OCI-LY3 (cell line): ENCODE results near the gene TMEM126B.

Source experiments
- H2AFZ ChIP-seq: fragments of 200-600, 300-600 bp; shearing (Covaris generic); 2 replicates; pipeline ENCODE4 v1.6.0; 2014; ENCODE audit warnings: antibody characterized with exemption, low read depth, low read length
- H3K27ac ChIP-seq: fragments of 200-600, 300-600 bp; sonication (generic); 2 replicates; pipeline ENCODE4 v1.5.1; 2014; ENCODE audit warnings: mild to moderate bottlenecking, low read length, moderate library complexity, mixed read lengths
- H3K27me3 ChIP-seq: fragments of 200-600, 300-600 bp; sonication (generic); 2 replicates; pipeline ENCODE4 v1.6.1; 2014; ENCODE audit warnings: low read depth, low read length, mixed read lengths
- H3K36me3 ChIP-seq: fragments of 200-600, 300-600 bp; sonication (generic); replicated peaks from 2 replicates; pipeline ENCODE3; 2014; ENCODE audit warnings: low read depth, low read length, mixed read lengths
- H3K4me1 ChIP-seq: fragments of 300-600, 200-600 bp; sonication (generic); 2 replicates; pipeline ENCODE4 v1.6.1; 2014; ENCODE audit warnings: low read length, mixed read lengths
- H3K4me2 ChIP-seq: fragments of 200-600, 300-600 bp; sonication (generic); 2 replicates; pipeline ENCODE4 v1.6.1; 2014; ENCODE audit warnings: low read length, mixed read lengths
- H3K4me3 ChIP-seq: fragments of 300-600, 200-600 bp; sonication (generic); 2 replicates; pipeline ENCODE4 v1.5.1; 2014; ENCODE audit warnings: antibody characterized with exemption, mild to moderate bottlenecking, low read length, moderate library complexity
- H3K79me2 ChIP-seq: fragments of 300-600, 200-600 bp; shearing (Covaris generic); 2 replicates; pipeline ENCODE4 v1.6.1; 2014; ENCODE audit warnings: mild to moderate bottlenecking, low read length, mixed read lengths
- H3K9ac ChIP-seq: fragments of 300-600, 200-600 bp; shearing (Covaris generic); 2 replicates; pipeline ENCODE4 v1.6.0; 2014; ENCODE audit warnings: mild to moderate bottlenecking, low read length, moderate library complexity
- H3K9me3 ChIP-seq: fragments of 200-600, 300-600 bp; shearing (Covaris generic); 2 replicates; pipeline ENCODE4 v1.6.1; 2014; ENCODE audit warnings: low read length, mixed read lengths; ENCODE audit not compliant: insufficient read depth
- H4K20me1 ChIP-seq: fragments of 200-600, 300-600 bp; sonication (generic); 2 replicates; pipeline ENCODE4 v1.6.1; 2016; ENCODE audit warnings: low read length, mixed read lengths; ENCODE audit not compliant: insufficient read depth
- EZH2phosphoT487 ChIP-seq: fragments of 200-600 bp; shearing (Covaris generic); IDR thresholded peaks from 2 replicates; pipeline ENCODE4 v1.6.1; 2018; ENCODE audit warnings: antibody characterized with exemption, mixed run types, low read depth
- TF ChIP-seq, protein P1 (sequence below): fragments of 200-600, 300-600 bp; sonication (generic); IDR thresholded peaks from 2 replicates; pipeline ENCODE4 v1.5.1; 2014; ENCODE audit warnings: antibody characterized with exemption, low read length, low read depth

The TMEM126B gene

DNA sequence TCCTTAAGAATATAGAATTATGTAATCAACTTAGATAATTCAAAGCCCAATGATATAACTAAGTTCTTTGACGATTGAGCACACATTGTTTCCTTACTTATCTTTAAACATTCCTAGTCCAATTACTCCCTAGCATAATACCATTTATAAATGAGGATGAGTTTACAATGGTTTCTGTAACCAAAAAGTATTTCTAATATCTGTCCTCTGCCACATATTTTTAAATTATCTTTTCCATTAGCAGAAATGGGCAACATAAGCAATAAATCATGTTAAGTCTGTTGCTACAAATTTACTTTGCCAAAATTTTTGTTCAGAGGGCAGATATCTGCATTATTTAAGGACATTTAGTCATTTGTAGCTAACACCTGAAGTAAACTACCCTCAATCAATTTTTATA lies 29.8 kb downstream of the TMEM126B start:
- Histone ChIP-seq H3K4me1 (peaks cover 25% of the 10 kb centered on the region), H2AFZ (no peak overlapping the region), H3K4me3 (no peak overlapping the region), H3K27ac (no peak overlapping the region), H3K4me2 (no peak overlapping the region), H3K36me3 (peaks cover 79% of the 10 kb centered on the region), H3K27me3 (no peaks in the 10 kb centered on the region), H3K9ac (no peak overlapping the region), H4K20me1 (peaks cover 54% of the 10 kb centered on the region), H3K9me3 (no peaks in the 10 kb centered on the region), H3K79me2 (peaks cover 93% of the 10 kb centered on the region)
- TF ChIP-seq, protein P1, sequence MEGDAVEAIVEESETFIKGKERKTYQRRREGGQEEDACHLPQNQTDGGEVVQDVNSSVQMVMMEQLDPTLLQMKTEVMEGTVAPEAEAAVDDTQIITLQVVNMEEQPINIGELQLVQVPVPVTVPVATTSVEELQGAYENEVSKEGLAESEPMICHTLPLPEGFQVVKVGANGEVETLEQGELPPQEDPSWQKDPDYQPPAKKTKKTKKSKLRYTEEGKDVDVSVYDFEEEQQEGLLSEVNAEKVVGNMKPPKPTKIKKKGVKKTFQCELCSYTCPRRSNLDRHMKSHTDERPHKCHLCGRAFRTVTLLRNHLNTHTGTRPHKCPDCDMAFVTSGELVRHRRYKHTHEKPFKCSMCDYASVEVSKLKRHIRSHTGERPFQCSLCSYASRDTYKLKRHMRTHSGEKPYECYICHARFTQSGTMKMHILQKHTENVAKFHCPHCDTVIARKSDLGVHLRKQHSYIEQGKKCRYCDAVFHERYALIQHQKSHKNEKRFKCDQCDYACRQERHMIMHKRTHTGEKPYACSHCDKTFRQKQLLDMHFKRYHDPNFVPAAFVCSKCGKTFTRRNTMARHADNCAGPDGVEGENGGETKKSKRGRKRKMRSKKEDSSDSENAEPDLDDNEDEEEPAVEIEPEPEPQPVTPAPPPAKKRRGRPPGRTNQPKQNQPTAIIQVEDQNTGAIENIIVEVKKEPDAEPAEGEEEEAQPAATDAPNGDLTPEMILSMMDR: no peak

DNA sequence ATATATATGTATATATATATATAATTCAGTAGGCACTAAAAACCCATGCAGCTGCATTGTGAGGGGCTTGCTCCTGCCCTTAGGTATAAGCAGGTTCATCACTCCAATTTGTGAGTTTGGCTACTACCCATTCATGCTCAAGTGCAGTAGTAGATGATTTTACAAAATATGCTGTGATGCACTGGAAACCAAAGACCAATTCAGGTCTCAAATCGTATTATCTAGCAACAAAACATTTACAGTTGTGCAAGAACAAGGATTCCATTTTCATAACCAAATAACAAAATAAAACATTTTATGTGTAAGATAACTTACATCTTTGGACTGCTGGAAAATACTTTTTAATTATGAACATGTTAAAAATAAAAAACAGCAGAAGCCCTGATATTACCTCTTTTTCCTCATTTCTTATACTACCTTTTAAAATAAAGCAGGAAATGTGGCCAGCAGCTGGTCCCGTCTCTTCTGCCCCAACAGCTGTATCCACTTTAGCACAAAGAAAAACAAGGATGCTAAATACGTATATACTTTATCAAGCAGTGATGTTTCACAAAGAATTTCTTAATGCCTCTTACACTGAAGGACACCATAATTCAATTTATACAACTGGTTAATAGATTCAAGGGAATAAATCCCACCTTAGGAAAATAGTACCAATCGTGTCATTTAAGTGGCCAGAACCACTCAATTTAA lies 33.7 kb downstream of the TMEM126B start:
- peaks cover 53% of the 10 kb centered on the region for H4K20me1 ChIP-seq
- peak overlapping the region; percentile 90 for H3K4me3 ChIP-seq
- H2AFZ ChIP-seq: no peak overlapping the region
- peaks cover 78% of the 10 kb centered on the region for H3K79me2 ChIP-seq
- H3K27ac ChIP-seq: no peak overlapping the region
- TF ChIP-seq, protein P1: no peak
- TF ChIP-seq EZH2phosphoT487: no peak
- peak overlapping the region; percentile 95 for H3K9ac ChIP-seq
- peaks cover 59% of the 10 kb centered on the region for H3K36me3 ChIP-seq
- H3K4me2 ChIP-seq: peak overlapping the region; percentile 98
- H3K27me3 ChIP-seq: no peaks in the 10 kb centered on the region
- peaks cover 33% of the 10 kb centered on the region for H3K4me1 ChIP-seq
- no peaks in the 10 kb centered on the region for H3K9me3 ChIP-seq

DNA sequence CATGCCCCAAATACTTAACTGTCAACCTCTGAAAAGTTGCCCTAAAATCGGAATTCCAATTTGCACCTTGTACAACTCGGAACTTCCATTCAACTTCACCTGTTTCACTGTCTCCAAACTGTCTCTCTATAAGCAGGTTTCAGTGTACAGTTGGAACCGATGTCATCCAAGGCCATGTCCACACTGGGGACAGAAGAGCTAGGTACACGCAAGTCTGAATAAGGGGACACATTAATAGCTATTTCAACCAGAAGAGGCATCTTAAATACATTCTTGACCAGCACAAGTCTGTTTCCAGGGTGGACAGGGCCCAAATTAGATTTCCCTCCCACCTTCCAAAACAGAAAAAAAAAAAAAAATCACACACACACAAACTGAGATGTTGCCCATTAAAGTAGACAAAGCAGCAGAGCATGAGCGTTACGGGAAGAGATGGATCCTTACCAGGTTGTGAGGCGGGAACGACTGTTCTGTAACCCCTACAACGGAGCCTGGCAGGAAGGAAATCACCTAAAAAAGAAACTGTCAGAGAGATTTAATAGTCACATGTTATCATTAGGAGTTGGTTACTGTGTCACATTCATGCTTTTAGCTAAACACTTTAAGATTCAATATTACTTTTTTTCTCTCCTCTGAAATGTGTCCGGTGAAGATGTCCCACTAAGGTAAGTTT lies 34.8 kb downstream of the TMEM126B start:
- Histone ChIP-seq H3K9me3 (no peaks in the 10 kb centered on the region), H3K4me3 (peak overlapping the region; percentile 90), H3K4me2 (peak overlapping the region; percentile 98), H3K36me3 (peaks cover 53% of the 10 kb centered on the region), H2AFZ (no peak overlapping the region), H4K20me1 (peaks cover 53% of the 10 kb centered on the region), H3K79me2 (peaks cover 67% of the 10 kb centered on the region), H3K9ac (peak overlapping the region; percentile 95), H3K27me3 (no peaks in the 10 kb centered on the region), H3K27ac (peak overlapping the region; percentile 78; the same call in 1 of the 2 replicates), H3K4me1 (peaks cover 33% of the 10 kb centered on the region)
- TF ChIP-seq, protein P1: no peak
- TF ChIP-seq EZH2phosphoT487: no peak

DNA sequence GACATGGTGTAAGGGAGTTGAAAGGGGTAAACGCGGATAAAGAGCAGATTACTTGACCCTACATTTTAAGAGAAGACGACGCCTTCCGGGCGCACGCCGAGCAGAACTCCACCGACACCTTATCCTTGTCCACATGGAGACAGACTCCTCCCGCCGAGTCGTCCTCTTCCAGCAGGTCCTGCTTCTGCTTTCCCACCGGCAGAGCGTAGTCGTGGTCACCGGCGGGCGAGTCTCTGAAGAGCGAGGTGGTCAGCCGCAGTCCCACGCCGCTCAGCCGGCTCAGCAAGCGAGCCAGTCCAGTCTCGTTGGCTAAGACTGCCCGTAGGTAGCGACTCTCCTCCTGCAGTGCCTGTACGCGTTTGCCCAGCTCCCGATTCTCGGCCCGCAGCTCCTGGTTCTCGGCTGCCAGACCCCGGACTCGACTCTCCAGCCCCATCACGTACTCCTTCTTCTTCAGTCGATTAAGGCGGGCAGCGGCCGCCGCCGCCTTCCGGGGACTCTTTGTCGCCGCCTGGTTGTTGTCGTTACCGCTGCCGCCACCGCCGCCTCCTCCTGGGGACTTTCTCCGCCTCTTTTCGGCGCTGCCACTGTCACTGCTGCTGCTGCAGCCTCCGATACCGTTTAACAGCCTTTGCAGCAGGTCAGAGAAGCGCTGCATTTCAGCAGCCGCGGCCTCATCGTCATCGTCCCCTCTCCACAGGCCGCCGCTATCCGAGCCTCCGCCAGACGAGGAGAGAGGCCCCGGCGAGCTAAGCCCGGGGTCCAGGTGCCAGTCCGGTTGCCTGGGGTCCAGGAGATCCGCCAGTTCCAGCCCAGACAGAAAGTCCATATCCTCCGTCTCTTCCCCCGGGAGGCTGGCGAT lies 35.6 kb downstream of the TMEM126B start:
- Histone ChIP-seq H3K4me2 (peak overlapping the region; percentile 98), H3K4me3 (peak overlapping the region; percentile 90), H3K4me1 (peaks cover 33% of the 10 kb centered on the region), H3K27me3 (no peaks in the 10 kb centered on the region), H3K36me3 (peaks cover 48% of the 10 kb centered on the region), H3K27ac (peak overlapping the region; percentile 78), H4K20me1 (peaks cover 48% of the 10 kb centered on the region), H3K9ac (peak overlapping the region; percentile 95), H3K9me3 (no peaks in the 10 kb centered on the region), H2AFZ (no peak overlapping the region), H3K79me2 (peaks cover 59% of the 10 kb centered on the region)
- TF ChIP-seq EZH2phosphoT487: no peak
- TF ChIP-seq, protein P1: peak; percentile 55
